A673 (cell line): ENCODE measurements around the gene RGS6. TPM values are rescaled to one million over a fixed set of nuclear protein-coding genes. Genes with fewer than 3 reads are reported as not detected.

Experiments
- BruUV-seq: library from RNA; stranded (reverse); fragments of 400-500 nt; replicated peaks from 2 replicates; lab custom pipeline; 2021; lab: Mats Ljungman, UMichigan
- CTCF ChIA-PET: fragments of 300-600 bp; sonication (Branson Sonifier 250); formaldehyde crosslinking; loops from one replicate; lab custom pipeline; 2022; ENCODE audit warnings: antibody characterized with exemption; lab: Charles Lee
- POLR2A ChIA-PET: fragments of 300-600 bp; sonication (Branson Sonifier 250); formaldehyde crosslinking; loops from one replicate; lab custom pipeline; 2022; ENCODE audit warnings: antibody characterized with exemption; ENCODE audit not compliant: low non-redundant PET; lab: Charles Lee
- DNase-seq: peaks from one replicate; pipeline ENCODE4 v3.0.0-alpha.2; 2015; ENCODE audit warnings: low spot score
- H3K27ac ChIP-seq: fragments of 200-600 bp; sonication (generic); 2 replicates; pipeline ENCODE4 v1.5.1; 2016; ENCODE audit warnings: mixed run types, low read depth, mild to moderate bottlenecking, mixed read lengths, antibody characterized with exemption, low read length; ENCODE audit not compliant: poor library complexity, severe bottlenecking
- H3K27me3 ChIP-seq: fragments of 200-600 bp; sonication (generic); replicated peaks from 2 replicates; pipeline ENCODE4 v1.6.1; 2017; ENCODE audit warnings: mixed run types, low read depth, mild to moderate bottlenecking, mixed read lengths, antibody characterized with exemption, low read length; ENCODE audit not compliant: insufficient read depth, poor library complexity
- H3K36me3 ChIP-seq: fragments of 200-600 bp; sonication (generic); 2 replicates; pipeline ENCODE4 v1.6.1; 2016; ENCODE audit warnings: mixed run types, mild to moderate bottlenecking, mixed read lengths, antibody characterized with exemption, low read length; ENCODE audit not compliant: insufficient read depth, poor library complexity, severe bottlenecking
- H3K4me1 ChIP-seq: fragments of 200-600 bp; sonication (generic); 2 replicates; pipeline ENCODE4 v1.6.1; 2017; ENCODE audit warnings: mixed run types, mild to moderate bottlenecking, mixed read lengths, antibody characterized with exemption, low read length; ENCODE audit not compliant: insufficient read depth, poor library complexity, severe bottlenecking
- H3K4me3 ChIP-seq: fragments of 200-600 bp; sonication (generic); 2 replicates; pipeline ENCODE4 v1.5.1; 2016; ENCODE audit warnings: low read depth, mixed run types, mild to moderate bottlenecking, mixed read lengths, low read length; ENCODE audit not compliant: poor library complexity, severe bottlenecking
- H3K9me3 ChIP-seq: fragments of 200-600 bp; sonication (generic); 2 replicates; pipeline ENCODE4 v1.6.1; 2016; ENCODE audit warnings: mixed run types, low read depth, mild to moderate bottlenecking, mixed read lengths, antibody characterized with exemption, low read length; ENCODE audit not compliant: poor library complexity, severe bottlenecking
- EZH2 ChIP-seq: fragments of 200-600 bp; sonication (generic); IDR thresholded peaks from 2 replicates; pipeline ENCODE4 v1.6.1; 2017; ENCODE audit warnings: borderline replicate concordance, low read depth, mild to moderate bottlenecking, mixed read lengths, antibody characterized with exemption, low read length; ENCODE audit not compliant: poor library complexity, severe bottlenecking
- intact Hi-C: fragments of 100-400 bp; cut with micrococcal nuclease; formaldehyde crosslinking; loops from one replicate; pipeline ENCODE4 v1.10.0; 2022; ENCODE audit not compliant: unreplicated experiment
- total RNA-seq: library from RNA; stranded (reverse); gene quantifications from 2 replicates; pipeline ENCODE4 v1.2.3, GENCODE V29; 2021
- TF ChIP-seq, protein P1 (sequence below): fragments of 300-800, 200-600 bp; sonication (generic); conservative IDR thresholded peaks from 2 replicates; pipeline ENCODE4 v1.5.1; 2017; ENCODE audit warnings: low read depth, mild to moderate bottlenecking, antibody characterized with exemption, low read length, moderate library complexity, mixed read lengths

Gene RGS6
- total RNA-seq, 1 experiment from 2014 or later, result not detected

GRCh38 chr14:72599579-72600470 is 667.6 kb downstream of the RGS6 start:
- Histone ChIP-seq H3K4me3 (no peak overlapping the region), H3K27me3 (no peaks in the 10 kb centered on the region), H3K9me3 (no peaks in the 10 kb centered on the region), H3K4me1 (no peaks in the 10 kb centered on the region), H3K27ac (no peak overlapping the region), H3K36me3 (no peaks in the 10 kb centered on the region)
- intact Hi-C loops, result no loop called here
- no peak for DNase-seq
- TF ChIP-seq, protein P1, sequence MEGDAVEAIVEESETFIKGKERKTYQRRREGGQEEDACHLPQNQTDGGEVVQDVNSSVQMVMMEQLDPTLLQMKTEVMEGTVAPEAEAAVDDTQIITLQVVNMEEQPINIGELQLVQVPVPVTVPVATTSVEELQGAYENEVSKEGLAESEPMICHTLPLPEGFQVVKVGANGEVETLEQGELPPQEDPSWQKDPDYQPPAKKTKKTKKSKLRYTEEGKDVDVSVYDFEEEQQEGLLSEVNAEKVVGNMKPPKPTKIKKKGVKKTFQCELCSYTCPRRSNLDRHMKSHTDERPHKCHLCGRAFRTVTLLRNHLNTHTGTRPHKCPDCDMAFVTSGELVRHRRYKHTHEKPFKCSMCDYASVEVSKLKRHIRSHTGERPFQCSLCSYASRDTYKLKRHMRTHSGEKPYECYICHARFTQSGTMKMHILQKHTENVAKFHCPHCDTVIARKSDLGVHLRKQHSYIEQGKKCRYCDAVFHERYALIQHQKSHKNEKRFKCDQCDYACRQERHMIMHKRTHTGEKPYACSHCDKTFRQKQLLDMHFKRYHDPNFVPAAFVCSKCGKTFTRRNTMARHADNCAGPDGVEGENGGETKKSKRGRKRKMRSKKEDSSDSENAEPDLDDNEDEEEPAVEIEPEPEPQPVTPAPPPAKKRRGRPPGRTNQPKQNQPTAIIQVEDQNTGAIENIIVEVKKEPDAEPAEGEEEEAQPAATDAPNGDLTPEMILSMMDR, result no peak
- no peak for TF ChIP-seq EZH2
- POLR2A ChIA-PET, result interaction anchor here (0.6 kb wide), 1 partner anchor 297 kb away, joined by 3 read pairs; no protein-coding TSS in a partner anchor
- no TSS peak for BruUV-seq
- CTCF ChIA-PET, result no interaction called here

- BruUV-seq, result no TSS peak
- no peaks in the 10 kb centered on the region for H3K9me3 ChIP-seq
- ChIA-PET CTCF (no interaction called here), POLR2A (no interaction called here)
- no peak overlapping the region for H3K4me3 ChIP-seq
- H3K27ac ChIP-seq, result no peak overlapping the region
- no peaks in the 10 kb centered on the region for H3K4me1 ChIP-seq
- no peaks in the 10 kb centered on the region for H3K27me3 ChIP-seq
- no peaks in the 10 kb centered on the region for H3K36me3 ChIP-seq
- no peak for DNase-seq
- TF ChIP-seq, protein P1, result no peak
- no peak for TF ChIP-seq EZH2
- intact Hi-C loops, result no loop called here
These were observed 668.5 kb downstream of the RGS6 start for GRCh38 chr14:72600551-72601330.

- no TSS peak for BruUV-seq
- H3K4me3 ChIP-seq, result no peak overlapping the region
- intact Hi-C loops, result no loop called here
- H3K27ac ChIP-seq, result no peak overlapping the region
- no peaks in the 10 kb centered on the region for H3K4me1 ChIP-seq
- no peak for TF ChIP-seq EZH2
- TF ChIP-seq, protein P1, result no peak
- H3K27me3 ChIP-seq, result no peaks in the 10 kb centered on the region
- ChIA-PET CTCF (no interaction called here), POLR2A (no interaction called here)
- no peaks in the 10 kb centered on the region for H3K9me3 ChIP-seq
- H3K36me3 ChIP-seq, result no peaks in the 10 kb centered on the region
- no peak for DNase-seq
These were observed 671.4 kb downstream of the RGS6 start for GRCh38 chr14:72603639-72604038.
